Right hindlimb (tissue), 1 donor: ENCODE results near the gene MYOM3.
A peak's percentile ranks its signal among the peaks of the same experiment; 100 is the strongest.

Source experiments
- DNase-seq: peaks from one replicate; pipeline ENCODE4 v3.0.0-alpha.2; 2018

The MYOM3 gene

DNA sequence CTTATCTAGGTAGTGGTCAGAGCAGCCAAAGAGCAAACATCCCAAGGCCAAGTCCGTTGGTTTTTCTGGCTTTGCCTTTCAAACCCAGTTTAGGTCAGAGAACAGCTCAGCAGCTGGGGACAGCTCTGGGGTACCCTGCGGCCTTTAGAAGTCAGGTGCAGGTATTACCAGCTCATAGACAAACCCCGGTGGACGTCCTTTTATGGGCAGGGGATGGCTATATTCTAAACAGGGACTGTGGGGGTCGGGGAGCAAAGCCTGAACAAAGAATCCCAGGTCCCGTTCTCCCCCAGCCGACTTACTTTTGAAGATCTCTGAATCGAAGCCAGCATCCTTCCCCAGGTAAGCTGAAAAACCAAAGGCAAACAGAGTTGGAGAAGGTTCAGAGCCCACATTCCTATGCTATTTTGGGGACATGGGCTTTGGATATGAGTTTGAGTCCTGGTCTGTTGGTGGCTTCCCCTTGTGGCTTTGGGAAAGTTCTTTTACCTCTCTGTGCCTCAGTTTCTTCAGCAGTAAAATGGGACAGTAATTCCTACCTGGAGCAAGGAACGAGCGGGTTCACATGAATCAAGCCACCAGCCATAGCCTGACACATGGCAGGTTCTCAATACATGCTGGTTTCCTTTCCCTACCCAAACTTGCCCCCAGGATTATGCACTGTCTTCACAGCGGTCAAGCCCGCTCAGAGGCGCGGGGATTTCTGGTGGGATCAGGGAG lies 16.6 kb downstream of the MYOM3 start:
- DNase-seq, result no peak

DNA sequence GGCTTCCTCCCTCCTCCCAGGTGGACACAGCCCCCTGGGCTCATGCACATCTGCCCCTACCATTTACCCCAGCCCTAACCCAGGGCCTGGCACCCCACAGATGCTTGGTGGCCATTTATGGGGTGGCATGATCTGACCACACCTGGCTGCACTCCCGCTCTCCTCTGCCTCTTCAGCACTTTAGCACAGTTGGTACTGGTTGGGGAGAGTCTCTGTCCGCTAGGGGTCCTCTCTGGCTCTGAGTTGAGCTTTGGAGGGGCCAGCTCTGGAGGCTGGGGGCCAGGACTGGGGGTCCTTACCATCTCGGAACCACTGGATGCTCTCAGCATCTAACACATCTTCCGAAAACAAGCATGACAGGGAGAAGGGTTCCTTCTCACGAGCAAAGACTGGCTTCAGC lies 17.4 kb downstream of the MYOM3 start:
- DNase-seq, result no peak

DNA sequence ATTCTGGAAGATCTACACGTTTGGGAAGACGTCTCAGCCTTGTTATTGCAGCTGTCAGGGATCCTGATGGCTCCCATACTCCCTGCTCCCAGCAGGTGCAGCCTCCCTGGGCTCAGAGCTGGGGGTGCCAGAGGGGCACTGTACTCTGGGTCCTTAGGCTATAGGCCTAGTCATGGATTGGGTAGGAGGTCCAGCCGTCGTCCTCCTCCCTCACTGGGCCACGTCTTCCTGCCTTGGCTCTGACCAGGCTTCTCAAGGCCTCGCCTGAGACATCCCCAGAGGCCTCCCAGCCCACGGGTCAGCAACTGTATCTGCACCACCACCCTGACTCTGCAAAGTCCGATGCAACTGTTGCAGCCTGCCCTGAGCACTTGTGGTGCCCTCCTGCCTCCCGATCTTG lies 18.2 kb downstream of the MYOM3 start:
- DNase-seq, result no peak

DNA sequence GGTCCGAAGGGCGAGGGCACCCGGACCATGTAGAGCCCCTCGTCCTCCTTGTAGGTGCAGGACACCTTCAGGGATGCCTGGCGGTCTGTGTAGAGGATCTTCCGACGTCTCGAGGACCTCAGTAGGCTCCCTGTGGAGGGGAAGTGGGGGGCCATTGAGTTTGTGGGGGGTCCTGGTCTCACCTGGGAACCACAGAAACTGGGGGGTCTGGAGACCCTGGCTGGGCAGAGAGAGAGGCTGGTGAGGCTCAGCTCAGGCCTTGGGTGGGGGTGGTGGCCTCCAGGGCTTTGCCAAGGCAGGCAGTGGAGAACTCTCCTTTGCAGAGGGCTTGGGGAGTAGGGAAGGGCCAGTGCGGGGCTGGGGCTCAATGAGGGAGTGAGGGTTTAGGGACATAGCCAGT lies 19.0 kb downstream of the MYOM3 start:
- no peak for DNase-seq

DNA sequence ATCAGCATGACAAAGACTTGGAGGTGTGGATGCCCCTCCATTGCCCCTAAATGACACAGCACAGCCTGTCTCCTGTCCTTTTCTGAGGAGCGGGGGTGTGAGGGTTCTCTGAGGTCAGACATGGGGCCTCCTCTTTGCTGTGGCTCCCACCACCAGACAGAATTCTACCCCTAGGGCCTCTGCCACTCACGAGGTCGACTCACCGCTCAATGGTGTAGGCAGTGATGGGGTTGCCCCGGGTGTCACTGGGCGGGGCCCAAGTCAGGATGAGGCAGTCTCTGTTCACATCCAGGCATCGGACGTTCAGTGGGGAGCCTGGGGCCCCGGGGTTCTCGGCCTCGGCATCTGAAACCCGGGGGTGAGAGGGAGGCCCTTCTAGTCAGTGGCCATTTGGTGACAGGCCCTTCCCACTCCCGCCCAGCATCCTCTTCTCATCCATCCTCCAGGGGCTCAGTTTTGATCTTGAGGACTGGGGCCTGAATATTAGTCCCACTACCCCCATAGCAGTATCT lies 19.9 kb downstream of the MYOM3 start:
- no peak for DNase-seq

DNA sequence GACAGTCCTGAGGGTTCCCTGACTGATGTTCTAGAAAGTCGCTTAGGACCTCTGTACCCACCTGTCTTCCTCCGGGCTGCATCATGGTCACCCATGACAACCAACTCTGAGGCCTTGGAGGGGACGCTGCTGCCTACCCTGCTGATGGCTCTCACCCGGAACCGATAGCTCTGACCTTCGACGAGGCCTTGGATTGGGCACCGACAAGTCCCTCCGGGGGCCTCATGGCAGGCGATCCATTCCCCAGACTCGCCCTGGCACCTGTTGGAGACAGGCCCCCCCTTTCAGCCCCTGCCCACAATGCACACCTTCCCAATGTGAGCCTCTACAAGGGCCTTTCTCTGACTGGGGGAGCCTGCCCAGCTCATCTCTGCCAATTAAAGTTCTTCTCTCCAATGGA lies 21.2 kb downstream of the MYOM3 start:
- DNase-seq, result no peak

DNA sequence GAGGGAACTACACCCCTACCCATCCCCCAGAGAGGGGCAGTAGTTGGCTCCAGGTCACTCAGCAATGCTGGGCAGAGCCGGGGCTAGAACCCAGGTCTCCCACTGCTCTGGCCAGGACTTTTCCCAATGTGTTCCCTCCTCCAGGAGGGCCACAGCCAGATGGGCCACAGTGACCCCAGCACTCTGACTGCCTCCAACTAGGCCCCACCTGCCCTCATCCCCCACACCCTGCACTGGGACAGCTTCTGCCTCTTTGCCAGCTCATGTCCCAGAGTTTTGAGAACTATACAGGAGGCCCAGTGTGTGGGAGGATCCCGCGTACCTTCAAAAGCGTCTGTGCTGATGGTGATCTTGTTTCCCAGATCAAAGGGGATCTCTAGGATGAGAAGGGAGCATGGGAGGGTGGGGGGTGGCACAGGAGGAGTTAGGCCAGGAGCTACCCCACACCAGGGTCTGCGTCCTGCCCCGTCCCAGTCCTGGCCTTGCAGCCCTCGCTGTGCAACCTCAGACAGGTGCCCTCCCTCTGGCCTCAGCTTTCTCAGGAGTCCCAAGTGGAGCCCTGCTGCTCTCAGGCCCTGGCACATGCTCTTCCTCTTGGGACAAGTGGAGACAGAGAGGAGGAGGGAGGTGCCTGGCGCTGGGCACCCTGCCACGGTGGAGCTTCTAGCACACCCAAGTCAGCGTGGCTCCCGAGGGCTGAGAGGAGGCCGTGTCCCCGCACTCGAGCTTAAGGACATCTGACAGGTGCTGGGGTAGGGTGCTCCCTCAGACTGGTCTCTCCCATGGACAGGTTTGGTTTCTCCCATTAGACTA lies 22.0 kb downstream of the MYOM3 start:
- no peak for DNase-seq

DNA sequence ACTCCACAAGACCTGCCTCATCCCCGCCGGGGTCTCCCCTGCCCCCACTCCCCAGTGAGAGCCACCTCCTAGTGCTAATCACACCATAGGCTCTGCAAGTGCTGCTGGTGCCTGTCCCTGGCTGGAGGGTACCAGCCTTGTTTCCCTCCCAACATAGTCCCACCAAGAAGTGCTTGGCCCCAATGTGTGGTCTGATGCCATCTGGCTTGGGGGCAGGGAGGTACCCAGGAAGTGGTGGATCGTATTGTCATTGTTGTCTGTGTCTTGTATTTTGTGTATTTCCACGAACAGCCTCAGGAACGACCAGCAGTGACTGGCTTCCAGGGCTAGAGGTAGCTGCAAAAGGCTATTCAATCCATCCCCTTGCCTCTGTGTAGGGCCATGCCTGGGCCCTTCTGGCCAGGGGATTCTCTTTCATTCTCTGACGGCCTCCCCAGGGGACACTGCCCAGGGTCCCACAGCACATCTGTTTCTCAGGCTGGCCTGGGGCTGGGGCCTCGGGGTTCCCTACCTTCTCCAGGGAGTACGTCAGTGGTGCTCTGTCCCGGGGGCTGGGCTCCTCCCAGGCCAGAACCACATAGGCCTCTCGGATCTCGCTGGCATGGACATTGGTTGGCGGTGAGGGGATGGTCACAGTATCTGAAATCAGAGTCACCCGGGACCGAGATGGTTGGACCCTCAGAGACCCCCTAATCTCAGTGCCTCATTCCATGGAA lies 22.8 kb downstream of the MYOM3 start:
- no peak for DNase-seq

DNA sequence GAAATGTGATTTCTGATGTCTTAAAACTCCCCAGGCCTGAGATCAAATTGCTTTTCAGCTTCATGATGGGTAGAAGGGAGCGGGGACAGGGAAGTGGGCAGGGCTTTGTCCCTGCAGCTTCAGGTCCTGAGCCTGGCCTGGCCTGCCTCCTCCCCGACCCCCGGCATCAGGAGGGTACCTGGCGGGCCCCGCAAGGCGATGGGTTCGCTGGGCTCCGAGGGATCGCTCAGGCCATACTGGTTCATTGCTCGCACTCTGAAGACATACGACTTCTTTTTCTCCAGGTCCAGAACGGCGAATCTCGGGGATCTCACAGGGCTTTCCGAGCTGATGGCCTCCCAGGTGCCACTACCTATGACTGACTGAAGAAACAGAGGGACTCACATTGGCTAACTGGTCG lies 25.5 kb downstream of the MYOM3 start:
- no peak for DNase-seq

DNA sequence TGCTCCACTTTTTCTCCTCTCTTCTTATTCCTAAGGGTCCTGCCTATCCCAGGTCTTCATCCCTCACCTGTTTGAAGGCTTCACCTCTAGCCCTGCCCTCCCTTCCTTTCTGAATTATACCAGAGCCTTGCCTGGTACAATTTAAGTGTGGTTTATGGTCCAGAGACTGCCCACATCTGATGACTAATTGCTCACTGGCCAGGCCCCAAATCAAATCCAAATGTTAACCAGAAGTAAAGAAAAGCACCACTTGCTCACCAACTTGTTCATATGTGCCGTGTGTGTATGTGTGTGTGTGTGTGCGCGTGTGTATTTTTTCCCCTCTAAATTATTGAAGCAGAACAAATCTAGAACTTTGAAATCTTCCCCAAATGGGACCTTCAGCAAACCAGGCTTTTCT lies 26.4 kb downstream of the MYOM3 start:
- DNase-seq, result no peak

DNA sequence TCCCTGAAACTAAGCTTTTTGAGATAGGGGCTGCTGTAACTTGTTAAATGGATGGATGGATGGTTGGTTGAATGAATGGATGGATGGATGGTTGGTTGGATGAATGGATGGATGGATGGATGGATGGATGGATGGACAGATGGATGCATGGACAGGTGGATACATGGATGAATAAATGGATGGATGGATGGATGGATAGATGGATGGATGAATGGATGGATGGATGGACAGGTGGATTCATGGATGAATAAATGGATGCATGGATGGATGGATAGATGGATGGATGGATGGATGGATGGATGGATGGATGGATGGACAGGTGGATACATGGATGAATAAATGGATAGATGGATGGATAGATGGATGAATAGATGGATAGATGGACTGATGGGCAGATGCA lies 26.9 kb downstream of the MYOM3 start:
- DNase-seq, result no peak

DNA sequence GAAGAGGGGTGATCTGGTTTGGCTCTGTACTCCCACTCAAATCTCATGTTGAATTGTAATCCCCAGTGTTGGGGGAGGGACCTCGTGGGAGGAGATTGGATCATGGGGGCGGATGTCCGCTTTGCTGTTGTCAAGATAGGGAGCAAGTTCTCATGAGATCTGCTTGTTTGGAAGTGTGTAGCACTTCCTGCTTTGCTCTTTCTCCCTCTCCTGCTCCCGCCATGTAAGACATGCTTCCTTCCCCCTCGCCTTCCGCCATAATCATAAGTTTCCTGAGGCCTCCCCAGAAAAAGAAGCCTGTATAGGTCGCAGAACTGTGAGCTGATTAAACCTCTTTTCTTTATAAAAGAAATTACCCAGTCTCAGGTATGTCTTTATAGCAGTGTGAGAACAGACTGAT lies 27.9 kb downstream of the MYOM3 start:
- DNase-seq, result no peak

DNA sequence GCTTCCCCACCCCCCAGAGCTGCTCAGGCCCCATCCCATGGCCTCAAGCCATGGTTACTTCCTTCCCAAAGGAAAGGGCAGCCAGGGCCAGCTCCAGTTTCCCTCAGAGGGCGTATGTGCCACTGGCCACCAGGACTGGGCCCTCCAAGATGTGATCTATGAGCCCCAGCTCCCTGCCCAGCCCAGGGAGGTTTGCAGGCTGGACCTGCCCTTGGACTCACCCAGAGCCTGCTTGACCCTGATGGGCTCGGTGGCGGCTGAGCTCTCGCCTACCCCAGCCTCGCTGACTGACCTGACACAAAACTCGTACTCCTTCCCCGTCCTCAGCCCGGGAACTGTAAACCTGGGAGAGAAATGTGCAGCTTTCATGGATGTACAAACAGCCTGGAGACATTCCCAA lies 29.6 kb downstream of the MYOM3 start:
- no peak for DNase-seq

DNA sequence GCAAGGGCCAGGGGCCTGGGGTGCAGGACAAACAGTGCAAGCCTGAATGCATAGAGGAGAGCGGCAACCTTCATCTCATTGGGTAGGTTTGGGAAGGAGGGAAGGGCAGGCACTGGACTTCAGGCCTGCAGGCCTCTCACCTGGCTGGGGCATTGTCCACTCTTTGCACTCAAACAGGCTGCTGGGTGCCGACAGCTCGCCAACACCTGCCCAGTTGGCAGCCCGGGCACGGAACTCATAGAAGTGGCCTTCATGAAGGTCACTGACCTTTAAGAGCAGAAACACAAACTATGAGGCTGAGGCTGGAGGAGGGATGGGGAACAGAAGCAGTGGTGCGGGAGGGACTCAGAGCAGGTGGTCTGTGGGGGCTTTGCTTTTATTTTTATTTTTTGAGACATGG lies 30.7 kb downstream of the MYOM3 start:
- no peak for DNase-seq

DNA sequence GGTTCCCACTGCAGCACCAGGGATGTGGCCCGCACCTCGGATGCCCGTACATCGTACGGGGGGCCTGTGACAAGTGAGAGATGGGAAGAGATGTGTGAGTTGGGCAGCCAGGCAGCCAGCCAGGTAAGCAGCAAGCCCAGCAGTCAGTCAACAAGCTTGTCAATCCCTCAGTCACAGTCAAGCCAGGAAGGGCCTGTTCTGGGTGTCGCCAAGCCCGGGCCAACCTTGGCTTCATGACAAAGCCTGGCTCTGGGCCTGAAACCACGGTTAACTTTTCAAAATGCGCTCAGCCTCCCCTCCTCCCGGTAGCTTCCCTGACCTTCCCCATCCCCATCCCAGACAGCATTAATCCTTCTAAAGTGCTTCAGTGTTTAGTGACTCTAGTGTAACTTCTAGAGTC lies 31.8 kb downstream of the MYOM3 start:
- no peak for DNase-seq

DNA sequence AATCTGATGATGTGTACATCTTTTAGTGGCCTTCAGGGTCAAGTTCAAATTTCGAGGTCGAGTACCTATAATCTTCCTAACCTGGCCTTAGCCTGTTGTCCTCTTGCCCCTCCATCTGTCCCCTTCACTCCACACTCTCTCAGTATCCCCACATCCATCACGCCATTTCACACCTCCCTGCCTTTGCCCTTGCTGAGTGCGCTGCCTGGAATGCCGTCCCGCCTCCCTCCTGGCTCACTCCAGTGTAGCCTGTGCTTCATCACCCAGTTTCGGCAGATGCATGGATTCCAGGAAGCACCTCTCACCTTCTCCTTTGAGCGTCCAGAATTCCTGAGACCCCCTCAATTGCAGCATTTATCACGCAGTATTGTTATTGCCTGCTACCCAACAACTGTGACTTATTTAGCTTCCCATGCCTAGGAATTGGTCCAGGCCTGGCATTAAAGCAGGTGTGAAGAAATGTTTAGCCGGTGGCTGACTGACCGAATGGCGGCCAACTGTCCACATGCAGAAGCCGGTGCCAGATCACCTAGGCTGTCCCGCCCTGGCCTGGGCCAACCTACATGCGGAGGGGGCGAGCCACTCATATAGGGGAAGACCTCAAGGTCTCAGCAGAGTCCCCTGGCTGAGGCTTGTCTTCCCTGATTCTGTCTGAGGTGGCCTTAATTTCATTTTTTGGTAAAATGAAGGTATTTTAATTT lies 34.5 kb downstream of the MYOM3 start:
- no peak for DNase-seq

DNA sequence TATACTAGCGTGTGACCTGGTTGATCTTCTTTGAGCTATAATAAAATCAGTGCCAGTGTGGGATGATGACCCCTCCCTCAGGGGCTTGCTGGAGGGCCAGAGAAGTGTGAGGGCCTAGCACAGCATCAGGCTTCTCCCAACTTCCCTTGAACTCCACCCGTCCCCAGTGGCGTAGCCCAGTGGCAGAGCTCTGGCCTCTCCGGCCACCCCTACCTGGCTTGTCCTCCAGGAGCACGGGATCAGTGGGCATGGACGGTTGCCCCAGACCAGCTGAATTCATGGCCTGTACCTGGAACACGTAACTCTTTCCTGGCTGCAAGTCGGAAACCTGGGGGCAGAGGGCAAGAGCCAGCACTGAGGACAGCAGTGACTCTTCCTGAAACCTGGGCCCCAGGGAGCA lies 36.0 kb downstream of the MYOM3 start:
- no peak for DNase-seq

DNA sequence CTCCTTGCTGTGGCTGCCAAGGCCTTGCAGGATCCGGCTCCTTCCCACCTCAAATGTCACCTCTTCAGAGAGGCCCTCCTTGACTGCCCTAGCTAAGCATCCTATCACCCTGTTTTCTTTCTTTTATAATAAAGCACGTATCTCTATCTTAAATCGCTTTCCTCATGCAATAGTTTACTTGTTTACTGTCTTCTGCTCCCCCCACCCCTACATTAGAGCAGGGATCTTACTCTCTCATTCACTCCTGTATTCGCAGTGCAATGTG lies 36.4 kb downstream of the MYOM3 start:
- DNase-seq, result no peak

DNA sequence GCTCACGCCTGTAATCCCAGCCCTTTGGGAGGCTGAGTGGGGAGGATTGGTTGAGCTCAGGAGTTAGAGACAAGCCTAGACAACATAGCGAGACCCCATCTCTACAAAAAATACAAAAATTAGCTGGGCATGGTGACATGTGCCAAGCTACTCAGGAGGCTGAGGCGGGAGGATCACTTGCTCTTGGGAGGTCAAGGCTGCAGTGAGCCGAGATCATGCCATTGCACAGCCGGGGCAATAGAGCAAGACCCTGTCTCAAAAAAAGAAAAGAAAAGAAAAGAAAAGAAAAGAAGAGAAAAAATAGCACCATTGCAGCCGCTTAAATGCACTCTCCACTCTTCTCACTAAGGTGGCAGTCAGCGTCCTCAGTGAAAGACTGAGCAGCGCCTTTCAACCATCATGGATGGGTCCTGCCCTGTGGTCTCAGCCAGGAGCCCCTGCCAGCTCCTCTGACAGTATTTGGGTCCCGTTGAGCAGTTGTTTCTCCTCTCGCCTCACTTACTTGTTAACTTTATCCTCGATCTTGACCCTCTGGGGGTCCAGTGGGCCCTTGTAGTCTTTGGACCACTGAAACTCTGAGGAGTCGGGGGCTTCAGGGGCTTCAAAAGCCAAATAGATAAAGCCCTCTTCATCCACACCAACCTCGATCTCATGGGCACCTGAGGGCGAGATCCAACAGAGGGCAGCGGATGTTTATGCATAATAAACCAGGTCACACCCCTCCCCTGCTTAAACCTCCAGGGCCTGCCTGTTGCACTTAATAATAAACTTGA lies 36.9 kb downstream of the MYOM3 start:
- no peak for DNase-seq

DNA sequence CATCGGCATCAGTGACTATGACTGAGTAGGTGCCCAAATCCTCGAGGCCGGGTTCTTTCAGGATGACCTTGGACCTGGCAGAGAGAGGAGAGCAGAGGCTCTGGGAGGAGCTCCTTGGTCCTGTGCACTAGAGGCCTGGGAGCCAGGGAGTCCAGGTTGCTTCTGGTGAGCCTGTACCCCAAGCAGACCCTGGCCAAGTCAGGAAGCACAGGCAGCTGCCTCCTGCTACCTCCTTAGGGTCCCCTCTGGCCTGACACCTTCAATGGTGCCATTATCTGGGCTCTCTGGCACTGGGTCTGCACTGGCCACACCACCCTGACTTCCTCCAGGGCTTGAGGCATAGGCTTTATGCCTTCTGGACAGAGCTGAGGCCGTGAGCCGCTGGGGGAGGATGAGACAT lies 37.7 kb downstream of the MYOM3 start:
- no peak for DNase-seq

DNA sequence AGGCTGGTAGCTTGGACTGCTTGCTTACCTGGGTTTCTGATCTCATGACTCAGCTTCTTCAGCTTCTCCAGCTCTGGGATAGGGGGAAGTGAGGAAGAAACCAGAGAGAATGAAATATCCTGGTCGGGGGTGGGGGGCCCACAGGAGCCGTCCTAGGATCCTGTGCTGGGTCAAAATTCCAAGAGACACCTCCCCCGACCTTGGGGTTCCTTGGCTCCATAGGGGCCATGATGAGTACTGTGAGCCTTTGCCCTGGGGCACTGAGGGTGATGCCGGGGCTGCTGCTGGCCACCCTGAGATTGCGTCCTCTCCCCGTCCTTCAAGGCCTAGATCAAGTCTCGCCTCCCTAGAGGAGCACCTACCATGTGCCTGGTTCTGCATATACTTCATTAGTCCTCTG lies 40.0 kb downstream of the MYOM3 start:
- DNase-seq, result no peak

DNA sequence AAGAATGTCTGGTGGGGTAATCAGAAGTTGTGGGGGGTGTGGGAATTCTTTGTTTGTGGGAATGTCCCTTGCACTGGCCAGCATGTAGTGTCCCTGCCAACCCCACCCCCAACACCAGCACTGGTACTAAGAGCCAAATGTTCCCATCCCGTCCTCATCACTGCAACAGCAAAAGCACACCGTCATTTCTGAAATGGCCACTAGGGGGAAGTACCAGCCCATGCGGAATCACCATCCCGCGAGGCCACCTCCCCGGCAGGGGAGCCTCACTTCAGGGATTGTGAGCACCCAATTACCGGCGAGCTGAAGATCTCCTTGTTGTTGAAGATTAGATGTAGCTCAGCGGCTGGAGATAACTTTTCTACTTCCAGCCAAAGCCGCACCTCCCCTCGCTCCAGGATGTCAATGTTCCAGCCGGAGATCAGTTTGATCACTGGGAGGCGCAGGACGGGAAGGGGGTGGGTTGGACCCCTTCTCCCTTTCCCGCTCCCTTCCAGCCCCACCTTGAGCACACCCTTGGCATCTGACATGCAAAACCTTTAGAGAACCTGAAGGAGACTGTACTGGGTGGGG lies 41.0 kb downstream of the MYOM3 start:
- peak; percentile 75 for DNase-seq
